SH-SY5Y (cell line): ENCODE results near the gene VIPAS39.

ENCODE experiments used
- GATA2 ChIP-seq: IDR thresholded peaks from 2 replicates; pipeline ENCODE4 v1.6.1; 2011; ENCODE audit warnings: mild to moderate bottlenecking, low read depth, low read length
- GATA3 ChIP-seq: IDR thresholded peaks from 2 replicates; pipeline ENCODE4 v1.6.1; 2011; ENCODE audit warnings: low read depth, mild to moderate bottlenecking, low read length, moderate library complexity

Gene VIPAS39

GRCh38 chr14:77457522-77458248 lies at the start of gene VIPAS39, which contains the start of gene AHSA1:
TSS of gene VIPAS39 (minus strand) at chr14:77457601. CDS start at chr14:77454102, 3,499 bp downstream.
TSS of gene AHSA1 (plus strand) at chr14:77458093. CDS start at chr14:77458190, 97 bp downstream.
- no peak for TF ChIP-seq GATA2
- no peak for TF ChIP-seq GATA3

- TF ChIP-seq GATA3 (no peak), GATA2 (no peak)
Measured at GRCh38 chr14:77505031-77505430, 47.6 kb upstream of the VIPAS39 start.

GRCh38 chr14:77503138-77503537 lies 45.7 kb upstream of the VIPAS39 start:
- TF ChIP-seq GATA2 (no peak), GATA3 (no peak)

GRCh38 chr14:77502109-77502782 lies 44.8 kb upstream of the VIPAS39 start:
- TF ChIP-seq GATA3 (no peak), GATA2 (no peak)

GRCh38 chr14:77498984-77499527 lies 41.7 kb upstream of the VIPAS39 start:
- TF ChIP-seq GATA2 (no peak), GATA3 (no peak)

- TF ChIP-seq GATA3: no peak
Measured at GRCh38 chr14:77498120-77498979, 40.9 kb upstream of the VIPAS39 start, which contains the start of gene ISM2. TSS of gene ISM2 (minus strand) at chr14:77498816. CDS start at chr14:77498793, 23 bp downstream.

- TF ChIP-seq GATA3: no peak
- TF ChIP-seq GATA2: no peak
Measured at GRCh38 chr14:77495334-77495733, 37.9 kb upstream of the VIPAS39 start.

GRCh38 chr14:77491056-77491455 lies 33.7 kb upstream of the VIPAS39 start:
- no peak for TF ChIP-seq GATA2

GRCh38 chr14:77490347-77490986 lies 33.1 kb upstream of the VIPAS39 start:
- TF ChIP-seq GATA2 (no peak), GATA3 (no peak)

GRCh38 chr14:77489041-77489440 lies 31.6 kb upstream of the VIPAS39 start:
- TF ChIP-seq GATA3 (no peak), GATA2 (no peak)

- TF ChIP-seq GATA2 (no peak), GATA3 (no peak)
Measured at GRCh38 chr14:77488558-77488957, 31.2 kb upstream of the VIPAS39 start.

- no peak for TF ChIP-seq GATA2
- no peak for TF ChIP-seq GATA3
Measured at GRCh38 chr14:77485901-77486678, 28.7 kb upstream of the VIPAS39 start.

- TF ChIP-seq GATA2: no peak
- TF ChIP-seq GATA3: no peak
Measured at GRCh38 chr14:77485256-77485655, 27.9 kb upstream of the VIPAS39 start.

GRCh38 chr14:77482422-77482821 lies 25.0 kb upstream of the VIPAS39 start:
- TF ChIP-seq GATA3 (no peak), GATA2 (no peak)
